ENCODE measurements around the gene ELL2. TPM values are rescaled to one million over a fixed set of nuclear protein-coding genes. Genes with fewer than 3 reads are reported as not detected.

Gene ELL2
- polyA plus RNA-seq, 1 donor (not counting 4 experiments of a cell fraction or from before 2014, with no cell fraction given), result 100 TPM

- H4K20me1 ChIP-seq (ENCODE audit: control insufficient read depth, extremely low read depth, insufficient read depth, low read length), result no peaks in the 10 kb centered on the region
- H3K4me1 ChIP-seq (ENCODE audit: control insufficient read depth, extremely low read depth, insufficient read depth, low read length), result no peaks in the 10 kb centered on the region
- H3K36me3 ChIP-seq (ENCODE audit: control insufficient read depth in 2 of 2, extremely low read depth in 1 of 2, insufficient read depth in 2 of 2, low read length in 2 of 2), result no peaks in the 10 kb centered on the region
- H3K4me2 ChIP-seq (ENCODE audit: control insufficient read depth, extremely low read depth, insufficient read depth, low read depth, low read length), result no peak overlapping the region
- H3K9me3 ChIP-seq (ENCODE audit: control insufficient read depth, low read depth, low read length), result no peaks in the 10 kb centered on the region
- TF ChIP-seq EZH2 (IDR thresholded peaks at IDR 0.05; ENCODE audit: low read length), result no peak
- no peak for TF ChIP-seq CTCF (optimal IDR thresholded peaks at IDR 0.05 in 1 of 3, IDR thresholded peaks at IDR 0.05 in 1 of 3, conservative IDR thresholded peaks at IDR 0.05 in 1 of 3; ENCODE audit: extremely low read depth in 1 of 3, insufficient read depth in 2 of 3, low read length in 3 of 3)
- dilution Hi-C loops (cut with MboI; ENCODE audit: extremely low pct_ligation_motif_present, low sequenced_read_pairs), result no loop called here
- no peak overlapping the region for H3K27ac ChIP-seq (ENCODE audit: control insufficient read depth, insufficient read depth, low read length)
- DNase-seq (ENCODE audit: low read depth, low spot score) (no peak), FAIRE-seq (no peak)
- H3K4me3 ChIP-seq (ENCODE audit: control insufficient read depth in 2 of 3, extremely low read depth in 1 of 3, insufficient read depth in 2 of 3, low read depth in 1 of 3, low read length in 3 of 3), result no peak overlapping the region
- no peaks in the 10 kb centered on the region for H3K9me1 ChIP-seq (ENCODE audit: control insufficient read depth, extremely low read depth, insufficient read depth, low read length)
- no peak overlapping the region for H3K9ac ChIP-seq (ENCODE audit: control insufficient read depth, extremely low read depth, insufficient read depth, low read length)
- H3K79me2 ChIP-seq (ENCODE audit: control insufficient read depth, insufficient read depth, low read length), result no peaks in the 10 kb centered on the region
- no peak overlapping the region for H2AFZ ChIP-seq (ENCODE audit: control insufficient read depth, low read length)
- no peaks in the 10 kb centered on the region for H3K27me3 ChIP-seq (ENCODE audit: control insufficient read depth, extremely low read depth, insufficient read depth, low read length)
Measured at GRCh38 chr5:95839658-95840057, 122.0 kb downstream of the ELL2 start.

- Histone ChIP-seq H3K4me1 (ENCODE audit: control insufficient read depth, extremely low read depth, insufficient read depth, low read length) (no peaks in the 10 kb centered on the region), H3K79me2 (ENCODE audit: control insufficient read depth, insufficient read depth, low read length) (no peaks in the 10 kb centered on the region), H3K9me3 (ENCODE audit: control insufficient read depth, low read depth, low read length) (no peaks in the 10 kb centered on the region), H3K9ac (ENCODE audit: control insufficient read depth, extremely low read depth, insufficient read depth, low read length) (no peak overlapping the region), H4K20me1 (ENCODE audit: control insufficient read depth, extremely low read depth, insufficient read depth, low read length) (no peaks in the 10 kb centered on the region), H2AFZ (ENCODE audit: control insufficient read depth, low read length) (no peak overlapping the region), H3K27me3 (ENCODE audit: control insufficient read depth, extremely low read depth, insufficient read depth, low read length) (no peaks in the 10 kb centered on the region), H3K4me2 (ENCODE audit: control insufficient read depth, extremely low read depth, insufficient read depth, low read depth, low read length) (no peak overlapping the region), H3K9me1 (ENCODE audit: control insufficient read depth, extremely low read depth, insufficient read depth, low read length) (no peaks in the 10 kb centered on the region), H3K36me3 (ENCODE audit: control insufficient read depth in 2 of 2, extremely low read depth in 1 of 2, insufficient read depth in 2 of 2, low read length in 2 of 2) (no peaks in the 10 kb centered on the region), H3K27ac (ENCODE audit: control insufficient read depth, insufficient read depth, low read length) (no peak overlapping the region), H3K4me3 (ENCODE audit: control insufficient read depth in 2 of 3, extremely low read depth in 1 of 3, insufficient read depth in 2 of 3, low read depth in 1 of 3, low read length in 3 of 3) (no peak overlapping the region)
- dilution Hi-C loops (cut with MboI; ENCODE audit: extremely low pct_ligation_motif_present, low sequenced_read_pairs), result no loop called here
- FAIRE-seq, result no peak
- no peak for DNase-seq (ENCODE audit: low read depth, low spot score)
- no peak for TF ChIP-seq CTCF (optimal IDR thresholded peaks at IDR 0.05 in 1 of 3, IDR thresholded peaks at IDR 0.05 in 1 of 3, conservative IDR thresholded peaks at IDR 0.05 in 1 of 3; ENCODE audit: extremely low read depth in 1 of 3, insufficient read depth in 2 of 3, low read length in 3 of 3)
- no peak for TF ChIP-seq EZH2 (IDR thresholded peaks at IDR 0.05; ENCODE audit: low read length)
Measured at GRCh38 chr5:95838556-95838955, 123.1 kb downstream of the ELL2 start.
